HepG2 (cell line): ENCODE data around the gene SMAD6. TPM values are rescaled to one million over a fixed set of nuclear protein-coding genes. Genes with fewer than 3 reads are reported as not detected.
A peak's percentile ranks its signal among the peaks of the same experiment; 100 is the strongest.

ENCODE experiments used
- ATF2 ChIP-seq: sonication (generic); formaldehyde crosslinking; IDR thresholded peaks from 2 replicates; pipeline ENCODE4 v1.4.0; 2020; ENCODE audit warnings: missing genetic modification reagents
- CHCHD3 ChIP-seq: sonication (generic); formaldehyde crosslinking; IDR thresholded peaks from 2 replicates; pipeline ENCODE4 v1.8.0; 2022; ENCODE audit warnings: mild to moderate bottlenecking, missing genetic modification reagents, moderate library complexity
- CTCF ChIP-seq: sonication (generic); formaldehyde crosslinking; IDR thresholded peaks from 2 replicates; pipeline ENCODE4 v1.5.0; 2020; ENCODE audit warnings: mild to moderate bottlenecking, missing genetic modification reagents, moderate library complexity
- NKX3-1 ChIP-seq: sonication (generic); formaldehyde crosslinking; IDR thresholded peaks from 2 replicates; pipeline ENCODE4 v1.5.0; 2020; ENCODE audit warnings: missing genetic modification reagents
- TEAD2 ChIP-seq: sonication (generic); formaldehyde crosslinking; IDR thresholded peaks from 2 replicates; pipeline ENCODE4 v1.9.0; 2021; ENCODE audit warnings: missing genetic modification reagents
- TSC22D2 ChIP-seq: sonication (generic); formaldehyde crosslinking; IDR thresholded peaks from 2 replicates; pipeline ENCODE4 v1.5.1; 2020; ENCODE audit warnings: missing genetic modification reagents, mild to moderate bottlenecking, borderline replicate concordance
- ZBTB43 ChIP-seq: sonication (generic); formaldehyde crosslinking; conservative IDR thresholded peaks from 2 replicates; pipeline ENCODE4 v1.4.0; 2020; ENCODE audit warnings: missing genetic modification reagents
- ZFP36L2 ChIP-seq: sonication (generic); formaldehyde crosslinking; IDR thresholded peaks from 2 replicates; pipeline ENCODE4 v1.4.0; 2020; ENCODE audit warnings: missing genetic modification reagents
- ZFP82 ChIP-seq: sonication (generic); formaldehyde crosslinking; IDR thresholded peaks from 2 replicates; pipeline ENCODE4 v1.5.1; 2020; ENCODE audit warnings: mild to moderate bottlenecking, missing genetic modification reagents, borderline replicate concordance
- ZHX1 ChIP-seq: sonication (generic); formaldehyde crosslinking; IDR thresholded peaks from 2 replicates; pipeline ENCODE4 v1.8.1; 2022; ENCODE audit warnings: low read depth, mild to moderate bottlenecking, missing genetic modification reagents
- ZHX2 ChIP-seq, 2 experiments: sonication (generic) in 1 of 2; formaldehyde crosslinking in 1 of 2; IDR thresholded peaks; 2 replicates each; pipeline versions ENCODE4 v1.6.1 to v1.9.0; 2014 to 2022; ENCODE audit warnings: antibody characterized with exemption in 1 of 2, borderline replicate concordance in 1 of 2, inconsistent platforms in 1 of 2, low read depth in 1 of 2, missing genetic modification reagents in 1 of 2
- ZNF207 ChIP-seq: fragments of 450-650 bp; IDR thresholded peaks from 2 replicates; pipeline ENCODE4 v1.6.1; 2016; ENCODE audit warnings: antibody characterized with exemption, borderline replicate concordance
- ZNF343 ChIP-seq: sonication (generic); formaldehyde crosslinking; IDR thresholded peaks from 2 replicates; pipeline ENCODE4 v1.4.0; 2020; ENCODE audit warnings: mild to moderate bottlenecking, missing genetic modification reagents
- ZNF367 ChIP-seq: sonication (generic); formaldehyde crosslinking; IDR thresholded peaks from 2 replicates; pipeline ENCODE4 v1.4.0; 2020; ENCODE audit warnings: missing genetic modification reagents, borderline replicate concordance
- ZNF878 ChIP-seq: sonication (generic); formaldehyde crosslinking; IDR thresholded peaks from 2 replicates; pipeline ENCODE4 v1.8.1; 2023; ENCODE audit warnings: mild to moderate bottlenecking, missing genetic modification reagents, moderate library complexity
- polyA plus RNA-seq, 8 experiments: library from polyadenylated mRNA; depleted of rRNA in 3 of 8; stranded (reverse) in 7 of 8; unstranded in 1 of 8; fragments of >200 nt; fragmentation: Illumina TruSeq in 4 of 8; extraction: Trizol in 4 of 8; gene quantifications; 2 replicates each; pipeline versions ENCODE4 v1.2.1 to v1.2.3, GENCODE V29; 2011 to 2016; ENCODE audit warnings: low read depth in 4 of 8, missing spikeins in 1 of 8, mixed read lengths in 1 of 8; ENCODE audit not compliant: insufficient read depth in 1 of 8
- total RNA-seq, 5 experiments: library from RNA; depleted of rRNA; stranded (reverse); fragments of >200 nt; fragmentation: Illumina TruSeq; extraction: Trizol; gene quantifications; 2 replicates each; pipeline ENCODE4 v1.2.3, GENCODE V29; 2016; ENCODE audit warnings: low read depth in 1 of 5

The SMAD6 gene
- total and polyA plus RNA-seq, 2 of the 13 experiments (the other 11 are each of a cell fraction or from before 2014, with no cell fraction given) = 3.3 to 4.4 TPM

GRCh38 chr15:66803182-66803729 is 101.2 kb downstream of the SMAD6 start (continued):
- TF ChIP-seq ZHX1 (no peak), TSC22D2 (CRISPR knock-in tag) (no peak), ZHX2 (IDR thresholded peaks at IDR 0.05; ENCODE audit: low read depth) (0 out of 2 replicates have a peak, but pooled peaks have one; percentile 57), ZHX2 (CRISPR knock-in tag; IDR thresholded peaks at IDR 0.05; ENCODE audit: borderline replicate concordance) (no peak), ZFP82 (no peak), ZNF343 (CRISPR knock-in tag) (no peak), CHCHD3 (CRISPR knock-in tag) (no peak), ZBTB43 (CRISPR knock-in tag) (peak; percentile 67; the same call in 1 of the 2 replicates), ZNF878 (peak; percentile 41; the same call in 1 of the 2 replicates), CTCF (CRISPR knock-in tag) (no peak), TEAD2 (CRISPR knock-in tag) (no peak), ATF2 (no peak), ZNF367 (CRISPR knock-in tag) (no peak), ZFP36L2 (no peak), ZNF207 (no peak), NKX3-1 (CRISPR knock-in tag) (0 out of 2 replicates have a peak, but pooled peaks have one; percentile 24)
